Keratinocyte (primary cell): Measurements from ENCODE around the gene FABP3. TPM values are rescaled to one million over a fixed set of nuclear protein-coding genes. Genes with fewer than 3 reads are reported as not detected.

ENCODE experiments used
- DNase-seq: peaks from one replicate; pipeline ENCODE4 v3.0.0-alpha.2; 2011; ENCODE audit warnings: low read depth, missing footprints, low spot score
- FAIRE-seq: peaks from 2 replicates; lab custom pipeline; 2011; peaks lifted over from hg19 to GRCh38; lab: Jason Lieb, UNC
- H2AFZ ChIP-seq: 2 replicates; pipeline ENCODE4 v1.6.0; 2012; ENCODE audit warnings: low read length, control low read depth, inconsistent platforms; ENCODE audit not compliant: control insufficient read depth
- H3K27ac ChIP-seq: 2 replicates; pipeline ENCODE4 v1.5.1; 2011; ENCODE audit warnings: low read length; ENCODE audit not compliant: control insufficient read depth, insufficient read depth
- H3K27me3 ChIP-seq: 3 replicates; pipeline ENCODE4 v1.6.0; 2011; ENCODE audit warnings: low read length; ENCODE audit not compliant: control insufficient read depth, insufficient read depth; ENCODE audit errors: extremely low read depth
- H3K36me3 ChIP-seq, 2 experiments: 2 replicates in 1 of 2; 3 replicates in 1 of 2; pipeline ENCODE4 v1.5.1; 2011; ENCODE audit warnings: low read length in 2 of 2, mild to moderate bottlenecking in 1 of 2; ENCODE audit not compliant: control insufficient read depth in 2 of 2, insufficient read depth in 2 of 2; ENCODE audit errors: extremely low read depth in 1 of 2
- H3K4me1 ChIP-seq: 3 replicates; pipeline ENCODE4 v1.5.1; 2011; ENCODE audit warnings: low read length; ENCODE audit not compliant: control insufficient read depth, insufficient read depth; ENCODE audit errors: extremely low read depth
- H3K4me2 ChIP-seq: 3 replicates; pipeline ENCODE4 v1.6.0; 2011; ENCODE audit warnings: low read depth, low read length; ENCODE audit not compliant: control insufficient read depth, insufficient read depth; ENCODE audit errors: extremely low read depth
- H3K4me3 ChIP-seq, 3 experiments: fragments of 200-600 bp in 1 of 3; sonication (generic) in 1 of 3; 2 replicates in 2 of 3; 3 replicates in 1 of 3; pipeline ENCODE4 v1.5.1; 2011 to 2016; ENCODE audit warnings: low read length in 3 of 3, mild to moderate bottlenecking in 3 of 3, control low read depth in 2 of 3, inconsistent platforms in 1 of 3, low read depth in 1 of 3, mixed read lengths in 1 of 3, mixed run types in 1 of 3, moderate library complexity in 1 of 3; ENCODE audit not compliant: control insufficient read depth in 2 of 3, insufficient read depth in 2 of 3; ENCODE audit errors: extremely low read depth in 1 of 3
- H3K79me2 ChIP-seq: 2 replicates; pipeline ENCODE4 v1.6.0; 2012; ENCODE audit warnings: low read length; ENCODE audit not compliant: control insufficient read depth, insufficient read depth
- H3K9ac ChIP-seq: 3 replicates; pipeline ENCODE4 v1.6.0; 2011; ENCODE audit warnings: low read length; ENCODE audit not compliant: control insufficient read depth, insufficient read depth; ENCODE audit errors: extremely low read depth
- H3K9me1 ChIP-seq: 3 replicates; pipeline ENCODE4 v1.6.0; 2011; ENCODE audit warnings: low read length; ENCODE audit not compliant: control insufficient read depth, insufficient read depth; ENCODE audit errors: extremely low read depth
- H3K9me3 ChIP-seq: 2 replicates; pipeline ENCODE4 v1.5.1; 2012; ENCODE audit warnings: low read depth, low read length; ENCODE audit not compliant: control insufficient read depth
- H4K20me1 ChIP-seq: 3 replicates; pipeline ENCODE4 v1.6.0; 2011; ENCODE audit warnings: low read length; ENCODE audit not compliant: control insufficient read depth, insufficient read depth; ENCODE audit errors: extremely low read depth
- CTCF ChIP-seq, 3 experiments: IDR thresholded peaks in 1 of 3; conservative IDR thresholded peaks in 1 of 3; optimal IDR thresholded peaks in 1 of 3; 2 replicates in 2 of 3; 3 replicates in 1 of 3; pipeline versions ENCODE3 to v1.5.1; 2011; ENCODE audit warnings: low read length in 3 of 3, mild to moderate bottlenecking in 3 of 3, moderate library complexity in 2 of 3, control low read depth in 1 of 3, inconsistent platforms in 1 of 3; ENCODE audit not compliant: insufficient read depth in 2 of 3; ENCODE audit errors: extremely low read depth in 1 of 3
- EZH2 ChIP-seq: IDR thresholded peaks from one replicate; pipeline ENCODE4 v1.6.1; 2012; ENCODE audit warnings: inconsistent platforms, mild to moderate bottlenecking, low read length, moderate library complexity
- dilution Hi-C: fragments of 300-500 bp; cut with MboI; formaldehyde crosslinking; loops from one replicate; pipeline ENCODE4 v1.7.0; 2020; ENCODE audit warnings: low sequenced_read_pairs; ENCODE audit not compliant: extremely low pct_ligation_motif_present
- polyA plus RNA-seq, 5 experiments: library from polyadenylated mRNA; depleted of rRNA in 3 of 5; stranded (reverse) in 3 of 5; stranded (forward) in 1 of 5; unstranded in 1 of 5; fragments of >200 nt; gene quantifications; 1 replicate in 1 of 5; 2 replicates in 3 of 5; 3 replicates in 1 of 5; pipeline versions ENCODE4 v1.2.1 to v1.2.3, GENCODE V29; 2011 to 2012; ENCODE audit warnings: missing spikeins in 2 of 5, low read depth in 1 of 5, low replicate concordance in 1 of 5

Gene FABP3
- polyA plus RNA-seq, 1 donor (not counting 4 experiments of a cell fraction or from before 2014, with no cell fraction given), result 0.59 TPM

- Histone ChIP-seq H3K79me2 (no peaks in the 10 kb centered on the region), H4K20me1 (no peaks in the 10 kb centered on the region), H3K4me2 (no peak overlapping the region), H3K36me3 (peaks cover 23 to 27% of the 10 kb centered on the region in 2 experiments), H3K27ac (no peak overlapping the region), H3K27me3 (no peaks in the 10 kb centered on the region), H2AFZ (no peak overlapping the region), H3K4me1 (no peaks in the 10 kb centered on the region), H3K9ac (no peak overlapping the region), H3K9me1 (no peaks in the 10 kb centered on the region), H3K9me3 (no peaks in the 10 kb centered on the region), H3K4me3 (no peak overlapping the region)
- dilution Hi-C loops, result no loop called here
- FAIRE-seq, result no peak
- no peak for DNase-seq
- no peak for TF ChIP-seq EZH2
- no peak for TF ChIP-seq CTCF (optimal IDR thresholded peaks at IDR 0.05 in 1 of 3, IDR thresholded peaks at IDR 0.05 in 1 of 3, conservative IDR thresholded peaks at IDR 0.05 in 1 of 3; ENCODE audit: extremely low read depth in 1 of 3, insufficient read depth in 2 of 3, low read length in 3 of 3)
Measured at GRCh38 chr1:31362032-31362431, 10.8 kb downstream of the FABP3 start.

- DNase-seq, result no peak
- Histone ChIP-seq H3K9me3 (no peaks in the 10 kb centered on the region), H3K4me3 (no peak overlapping the region), H3K27me3 (no peaks in the 10 kb centered on the region), H3K36me3 (peaks cover 19 to 25% of the 10 kb centered on the region in 2 experiments), H3K27ac (no peak overlapping the region), H3K4me2 (no peak overlapping the region), H3K9ac (no peak overlapping the region), H3K9me1 (no peaks in the 10 kb centered on the region), H2AFZ (no peak overlapping the region), H4K20me1 (no peaks in the 10 kb centered on the region), H3K79me2 (no peaks in the 10 kb centered on the region), H3K4me1 (no peaks in the 10 kb centered on the region)
- TF ChIP-seq EZH2 (no peak), CTCF (optimal IDR thresholded peaks at IDR 0.05 in 1 of 3, IDR thresholded peaks at IDR 0.05 in 1 of 3, conservative IDR thresholded peaks at IDR 0.05 in 1 of 3; ENCODE audit: extremely low read depth in 1 of 3, insufficient read depth in 2 of 3, low read length in 3 of 3) (no peak)
- FAIRE-seq, result no peak
- dilution Hi-C loops, result no loop called here
Measured at GRCh38 chr1:31361607-31362006, 11.3 kb downstream of the FABP3 start.
